H1 (cell line): ENCODE results near the gene TXLNG. TPM values are rescaled to one million over a fixed set of nuclear protein-coding genes. Genes with fewer than 3 reads are reported as not detected.

Experiments
- CTCF ChIA-PET: fragments of 300-600 bp; sonication (Branson Sonifier 250); formaldehyde crosslinking; loops from one replicate; lab custom pipeline; 2021; ENCODE audit not compliant: partially characterized antibody; lab: Charles Lee
- POLR2A ChIA-PET: fragments of 300-600 bp; sonication (Branson Sonifier 250); formaldehyde crosslinking; loops from one replicate; lab custom pipeline; 2021; ENCODE audit warnings: inconsistent platforms; ENCODE audit not compliant: partially characterized antibody; lab: Charles Lee
- DNase-seq, 2 experiments: peaks; one replicate each; pipeline versions ENCODE4 v3.0.0 to v3.0.0-alpha.2; 2010 to 2022; ENCODE audit warnings: low spot score in 2 of 2, low read depth in 1 of 2, mixed read lengths in 1 of 2
- FAIRE-seq: peaks from 2 replicates; lab custom pipeline; 2011; peaks lifted over from hg19 to GRCh38; lab: Jason Lieb, UNC
- H2AFZ ChIP-seq: 2 replicates; pipeline ENCODE4 v1.8.1; 2012; ENCODE audit warnings: low read length, inconsistent platforms
- H2AK5ac ChIP-seq: 2 replicates; pipeline ENCODE4 v1.6.1; 2013; ENCODE audit warnings: low read depth, low read length
- H2BK120ac ChIP-seq: replicated peaks from 2 replicates; pipeline ENCODE3; 2013; ENCODE audit warnings: low read depth, low read length, inconsistent platforms
- H2BK12ac ChIP-seq: 2 replicates; pipeline ENCODE4 v1.6.1; 2013; ENCODE audit warnings: low read depth, low read length
- H2BK15ac ChIP-seq: 2 replicates; pipeline ENCODE4 v1.6.1; 2013; ENCODE audit warnings: low read length
- H2BK20ac ChIP-seq: 2 replicates; pipeline ENCODE4 v1.6.1; 2013; ENCODE audit warnings: low read length
- H2BK5ac ChIP-seq: 2 replicates; pipeline ENCODE4 v1.6.1; 2013; ENCODE audit warnings: low read depth, low read length
- H3K14ac ChIP-seq: 2 replicates; pipeline ENCODE4 v1.6.1; 2013; ENCODE audit warnings: inconsistent platforms; ENCODE audit not compliant: insufficient read length
- H3K18ac ChIP-seq: 2 replicates; pipeline ENCODE4 v1.6.1; 2013; ENCODE audit warnings: low read length; ENCODE audit errors: extremely low read depth
- H3K23ac ChIP-seq: 2 replicates; pipeline ENCODE4 v1.6.1; 2013; ENCODE audit warnings: inconsistent platforms; ENCODE audit not compliant: insufficient read length
- H3K23me2 ChIP-seq: 2 replicates; pipeline ENCODE4 v1.6.1; 2013; ENCODE audit warnings: low read depth, low read length
- H3K27ac ChIP-seq: 2 replicates; pipeline ENCODE4 v1.6.1; 2011; ENCODE audit warnings: low read depth, low read length, inconsistent platforms
- H3K27me3 ChIP-seq, 4 experiments: replicated peaks in 1 of 4; 1 replicate in 1 of 4; 2 replicates in 3 of 4; pipeline versions ENCODE4 v1.6.1 to v1.8.1; 2011 to 2013; ENCODE audit warnings: low read length in 3 of 4, mild to moderate bottlenecking in 3 of 4, inconsistent platforms in 2 of 4, mixed read lengths in 2 of 4, moderate library complexity in 1 of 4; ENCODE audit not compliant: control insufficient read depth in 3 of 4, insufficient read depth in 3 of 4; ENCODE audit errors: extremely low read depth in 1 of 4
- H3K36me3 ChIP-seq, 4 experiments: 2 replicates each; pipeline versions ENCODE4 v1.6.1 to v1.8.1; 2011 to 2013; ENCODE audit warnings: mild to moderate bottlenecking in 4 of 4, low read length in 3 of 4, moderate library complexity in 2 of 4, control low read depth in 1 of 4, inconsistent platforms in 1 of 4; ENCODE audit not compliant: insufficient read depth in 4 of 4, control insufficient read depth in 2 of 4
- H3K4ac ChIP-seq: replicated peaks from 2 replicates; pipeline ENCODE3; 2013; ENCODE audit warnings: low read length, low read depth, mixed read lengths, inconsistent platforms; ENCODE audit not compliant: insufficient read length
- H3K4me1 ChIP-seq, 4 experiments: replicated peaks in 1 of 4; 1 replicate in 1 of 4; 2 replicates in 3 of 4; pipeline versions ENCODE4 v1.6.1 to v1.8.1; 2011 to 2013; ENCODE audit warnings: low read length in 3 of 4, inconsistent platforms in 2 of 4, mixed read lengths in 1 of 4; ENCODE audit not compliant: insufficient read depth in 4 of 4, control insufficient read depth in 3 of 4
- H3K4me2 ChIP-seq, 2 experiments: 2 replicates each; pipeline versions ENCODE4 v1.6.1 to v1.8.1; 2011 to 2013; ENCODE audit warnings: low read depth in 2 of 2, low read length in 2 of 2, control low read depth in 1 of 2, inconsistent platforms in 1 of 2, mild to moderate bottlenecking in 1 of 2; ENCODE audit not compliant: insufficient read depth in 1 of 2
- H3K4me3 ChIP-seq, 4 experiments: fragments of 200-600, 300-600 bp in 1 of 4; sonication (generic), shearing (Covaris generic), sonication (Bioruptor Twin) in 1 of 4; 2 replicates each; pipeline versions ENCODE4 v1.5.1 to v1.8.1; 2011 to 2016; ENCODE audit warnings: low read length in 4 of 4, low read depth in 3 of 4, control low read depth in 2 of 4, inconsistent platforms in 2 of 4, mild to moderate bottlenecking in 2 of 4, mixed read lengths in 1 of 4, moderate library complexity in 1 of 4; ENCODE audit not compliant: insufficient read depth in 2 of 4; ENCODE audit errors: extremely low read depth in 1 of 4
- H3K56ac ChIP-seq: replicated peaks from 2 replicates; pipeline ENCODE3; 2013; ENCODE audit warnings: low read depth, mild to moderate bottlenecking, mixed read lengths, low read length, inconsistent platforms; ENCODE audit not compliant: insufficient read length
- H3K79me1 ChIP-seq: 2 replicates; pipeline ENCODE4 v1.6.1; 2013; ENCODE audit warnings: low read depth, low read length, control low read depth
- H3K79me2 ChIP-seq, 2 experiments: 2 replicates each; pipeline versions ENCODE4 v1.6.1 to v1.8.1; 2012 to 2013; ENCODE audit warnings: low read length in 2 of 2, mild to moderate bottlenecking in 2 of 2, inconsistent platforms in 1 of 2; ENCODE audit not compliant: insufficient read depth in 2 of 2, control insufficient read depth in 1 of 2
- H3K9ac ChIP-seq, 4 experiments: replicated peaks in 1 of 4; 1 replicate in 1 of 4; 2 replicates in 3 of 4; pipeline versions ENCODE4 v1.6.1 to v1.8.1; 2011 to 2013; ENCODE audit warnings: low read depth in 3 of 4, low read length in 3 of 4, control low read depth in 2 of 4, mild to moderate bottlenecking in 2 of 4, moderate library complexity in 2 of 4, inconsistent platforms in 1 of 4; ENCODE audit errors: extremely low read depth in 1 of 4
- H3K9me3 ChIP-seq, 2 experiments: 2 replicates each; pipeline versions ENCODE4 v1.6.1 to v1.8.1; 2012 to 2013; ENCODE audit warnings: mild to moderate bottlenecking in 2 of 2, moderate library complexity in 2 of 2, control low read depth in 1 of 2, inconsistent platforms in 1 of 2, low read depth in 1 of 2, low read length in 1 of 2, mixed read lengths in 1 of 2; ENCODE audit not compliant: insufficient read depth in 2 of 2
- H4K20me1 ChIP-seq, 2 experiments: replicated peaks in 1 of 2; 2 replicates each; pipeline versions ENCODE3 to v1.8.1; 2011 to 2013; ENCODE audit warnings: inconsistent platforms in 2 of 2, low read length in 2 of 2, mild to moderate bottlenecking in 1 of 2; ENCODE audit not compliant: insufficient read depth in 2 of 2, control insufficient read depth in 1 of 2
- H4K5ac ChIP-seq: 2 replicates; pipeline ENCODE4 v1.6.1; 2013; ENCODE audit warnings: low read length, low read depth, mixed read lengths, inconsistent platforms; ENCODE audit not compliant: insufficient read length
- H4K8ac ChIP-seq: 2 replicates; pipeline ENCODE4 v1.8.0; 2013; ENCODE audit warnings: mild to moderate bottlenecking, moderate library complexity, low read length, inconsistent platforms; ENCODE audit not compliant: insufficient read depth; ENCODE audit errors: extremely low read depth
- H4K91ac ChIP-seq: replicated peaks from 2 replicates; pipeline ENCODE3; 2013; ENCODE audit warnings: low read length, mixed read lengths, inconsistent platforms; ENCODE audit not compliant: insufficient read length
- POU5F1 ChIP-seq: IDR thresholded peaks from 2 replicates; pipeline ENCODE4 v1.6.1; 2011; ENCODE audit warnings: low read depth, mild to moderate bottlenecking, low read length, moderate library complexity
- WGBS, 2 experiments: shearing (Covaris generic) in 1 of 2; methylation state at CpG; one replicate each; pipeline versions ENCODE4 v1.1.6 to v1.1.7; 2013 to 2015; ENCODE audit warnings: low lambda C conversion rate in 2 of 2, mixed read lengths in 2 of 2, inconsistent platforms in 1 of 2, low coverage in 1 of 2, missing lambda C conversion rate in 1 of 2; ENCODE audit not compliant: insufficient replicate concordance in 2 of 2, insufficient coverage in 1 of 2, insufficient read length in 1 of 2; ENCODE audit errors: extremely low coverage in 1 of 2, missing lambda C conversion rate in 1 of 2; 5-methylcytosine and 5-hydroxymethylcytosine counted together
- polyA plus RNA-seq, 7 experiments: library from polyadenylated mRNA; depleted of rRNA in 3 of 7; stranded (reverse) in 5 of 7; unstranded in 2 of 7; fragments of >200 nt in 5 of 7; fragments of 200-250 nt in 2 of 7; gene quantifications; 1 replicate in 5 of 7; 2 replicates in 1 of 7; 4 replicates in 1 of 7; pipeline versions ENCODE4 v1.2.1 to v1.2.3, GENCODE V29; 2011 to 2013; ENCODE audit warnings: missing spikeins in 2 of 7, mixed read lengths in 2 of 7
- total RNA-seq: library from RNA; stranded (reverse); fragmentation: NEBNext Ultra II Directional; extraction: Animal tissue kit (Norgen Biotek cat#: 25700); gene quantifications from 2 replicates; pipeline ENCODE4 v1.2.1, GENCODE V29; 2021

TXLNG gene
- total and polyA plus RNA-seq, 2 of the 8 experiments (the other 6 are each of a cell fraction or from before 2014, with no cell fraction given), result 32.9 to 42.9 TPM

DNA sequence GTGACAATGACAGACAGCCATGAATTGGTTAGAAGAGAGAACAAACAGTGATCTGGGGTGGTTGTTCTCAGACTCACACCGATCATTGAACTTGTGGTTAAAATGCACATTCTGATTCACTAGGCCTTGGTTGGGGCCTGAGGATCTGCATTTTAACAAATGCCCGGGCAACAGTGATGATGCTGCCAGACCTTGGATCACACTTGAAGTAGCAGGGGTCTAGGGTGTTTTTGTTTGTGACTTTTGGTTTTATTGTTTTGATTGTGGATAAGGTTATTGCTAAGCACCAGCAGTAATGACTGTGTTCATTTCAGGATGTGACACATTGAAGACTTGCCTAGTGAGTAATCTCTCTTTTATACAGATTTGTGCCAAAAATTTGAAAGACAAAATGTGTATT is 36.5 kb downstream of the TXLNG start:
- ChIA-PET POLR2A (interaction anchor here (0.6 kb wide), 1 partner anchor 75 kb away, joined by 3 read pairs; no protein-coding TSS in a partner anchor), CTCF (no interaction called here)
- no peak overlapping the region for H3K14ac ChIP-seq
- WGBS, 2 experiments, result 100% methylated on average over 2 of the region's 2 CpGs; no CpG with 5 or more reads in 1 of the 2 experiments
- no peak overlapping the region for H2BK15ac ChIP-seq
- H3K56ac ChIP-seq, result no peak overlapping the region
- no peak overlapping the region for H2BK120ac ChIP-seq
- H4K91ac ChIP-seq, result no peak overlapping the region
- H3K9me3 ChIP-seq, result no peaks in the 10 kb centered on the region
- no peak overlapping the region for H3K18ac ChIP-seq
- H2BK12ac ChIP-seq, result no peak overlapping the region
- no peak overlapping the region for H3K4me3 ChIP-seq
- H4K20me1 ChIP-seq, result peaks cover 0 to 2% of the 10 kb centered on the region in 2 experiments
- H3K79me1 ChIP-seq, result no peaks in the 10 kb centered on the region
- H3K27me3 ChIP-seq, result no peaks in the 10 kb centered on the region
- peaks cover 0 to under 1% of the 10 kb centered on the region in 2 experiments; a peak in 1 of 4 replicates for H3K79me2 ChIP-seq
- H3K27ac ChIP-seq, result no peak overlapping the region
- H2AK5ac ChIP-seq, result no peak overlapping the region
- H3K9ac ChIP-seq, result no peak overlapping the region
- H3K4ac ChIP-seq, result no peak overlapping the region
- H3K23me2 ChIP-seq, result no peaks in the 10 kb centered on the region
- no peak overlapping the region for H4K8ac ChIP-seq
- TF ChIP-seq POU5F1, result no peak
- H3K4me2 ChIP-seq, result no peak overlapping the region
- no peak overlapping the region for H4K5ac ChIP-seq
- H2AFZ ChIP-seq, result no peak overlapping the region
- H2BK5ac ChIP-seq, result no peak overlapping the region
- H3K36me3 ChIP-seq, result peaks cover 0 to 46% (median 21%) of the 10 kb centered on the region in 4 experiments; a peak in 6 of 8 replicates
- DNase-seq (no peak), FAIRE-seq (no peak)
- no peak overlapping the region for H2BK20ac ChIP-seq
- no peak overlapping the region for H3K23ac ChIP-seq
- no peaks in the 10 kb centered on the region for H3K4me1 ChIP-seq
